Osteoblast (primary cell): Measurements from ENCODE around the gene NUDT14. TPM values are rescaled to one million over a fixed set of nuclear protein-coding genes. Genes with fewer than 3 reads are reported as not detected.

Experiments used
- DNase-seq: peaks from one replicate; pipeline ENCODE4 v3.0.0; 2011; ENCODE audit warnings: low spot score, mixed read lengths; ENCODE audit not compliant: insufficient read length; ENCODE audit errors: missing footprints
- H2AFZ ChIP-seq: 2 replicates; pipeline ENCODE4 v1.6.0; 2011; ENCODE audit warnings: mild to moderate bottlenecking, low read length
- H3K27ac ChIP-seq: 2 replicates; pipeline ENCODE4 v1.5.1; 2011; ENCODE audit warnings: mild to moderate bottlenecking, low read depth, low read length, moderate library complexity
- H3K27me3 ChIP-seq: 2 replicates; pipeline ENCODE4 v1.6.0; 2012; ENCODE audit warnings: mild to moderate bottlenecking, control low read depth, inconsistent platforms, low read length, moderate library complexity; ENCODE audit not compliant: insufficient read depth
- H3K36me3 ChIP-seq: 2 replicates; pipeline ENCODE4 v1.5.1; 2011; ENCODE audit warnings: mild to moderate bottlenecking, low read length, control low read depth, moderate library complexity; ENCODE audit not compliant: insufficient read depth
- H3K4me1 ChIP-seq: 2 replicates; pipeline ENCODE4 v1.5.1; 2011; ENCODE audit warnings: mild to moderate bottlenecking, low read length, control low read depth, moderate library complexity; ENCODE audit not compliant: insufficient read depth
- H3K4me2 ChIP-seq: 2 replicates; pipeline ENCODE4 v1.6.0; 2011; ENCODE audit warnings: mild to moderate bottlenecking, low read length; ENCODE audit not compliant: insufficient read depth
- H3K4me3 ChIP-seq: fragments of 200-600 bp; sonication (generic); 3 replicates; pipeline ENCODE4 v1.5.1; 2012; ENCODE audit warnings: mild to moderate bottlenecking, low read length, inconsistent platforms; ENCODE audit not compliant: insufficient read depth
- H3K79me2 ChIP-seq: 2 replicates; pipeline ENCODE4 v1.6.0; 2012; ENCODE audit warnings: mild to moderate bottlenecking, low read length, control low read depth, inconsistent platforms; ENCODE audit not compliant: insufficient read depth
- H3K9me3 ChIP-seq: 2 replicates; pipeline ENCODE4 v1.5.1; 2011; ENCODE audit warnings: low read depth, low read length, control low read depth
- H4K20me1 ChIP-seq: 2 replicates; pipeline ENCODE4 v1.6.0; 2012; ENCODE audit warnings: mild to moderate bottlenecking, low read length, control low read depth; ENCODE audit not compliant: insufficient read depth
- total RNA-seq: library from RNA; depleted of rRNA; stranded (reverse); fragments of >200 nt; gene quantifications from 2 replicates; pipeline ENCODE4 v1.2.3, GENCODE V29; 2012
- TF ChIP-seq, protein P1 (sequence below): IDR thresholded peaks from 2 replicates; pipeline ENCODE4 v1.5.1; 2011; ENCODE audit warnings: mild to moderate bottlenecking, low read depth, low read length, moderate library complexity; ENCODE audit errors: extremely low read depth

Gene NUDT14
- 13.6 and 15.9 TPM in 2 replicates for total RNA-seq

DNA sequence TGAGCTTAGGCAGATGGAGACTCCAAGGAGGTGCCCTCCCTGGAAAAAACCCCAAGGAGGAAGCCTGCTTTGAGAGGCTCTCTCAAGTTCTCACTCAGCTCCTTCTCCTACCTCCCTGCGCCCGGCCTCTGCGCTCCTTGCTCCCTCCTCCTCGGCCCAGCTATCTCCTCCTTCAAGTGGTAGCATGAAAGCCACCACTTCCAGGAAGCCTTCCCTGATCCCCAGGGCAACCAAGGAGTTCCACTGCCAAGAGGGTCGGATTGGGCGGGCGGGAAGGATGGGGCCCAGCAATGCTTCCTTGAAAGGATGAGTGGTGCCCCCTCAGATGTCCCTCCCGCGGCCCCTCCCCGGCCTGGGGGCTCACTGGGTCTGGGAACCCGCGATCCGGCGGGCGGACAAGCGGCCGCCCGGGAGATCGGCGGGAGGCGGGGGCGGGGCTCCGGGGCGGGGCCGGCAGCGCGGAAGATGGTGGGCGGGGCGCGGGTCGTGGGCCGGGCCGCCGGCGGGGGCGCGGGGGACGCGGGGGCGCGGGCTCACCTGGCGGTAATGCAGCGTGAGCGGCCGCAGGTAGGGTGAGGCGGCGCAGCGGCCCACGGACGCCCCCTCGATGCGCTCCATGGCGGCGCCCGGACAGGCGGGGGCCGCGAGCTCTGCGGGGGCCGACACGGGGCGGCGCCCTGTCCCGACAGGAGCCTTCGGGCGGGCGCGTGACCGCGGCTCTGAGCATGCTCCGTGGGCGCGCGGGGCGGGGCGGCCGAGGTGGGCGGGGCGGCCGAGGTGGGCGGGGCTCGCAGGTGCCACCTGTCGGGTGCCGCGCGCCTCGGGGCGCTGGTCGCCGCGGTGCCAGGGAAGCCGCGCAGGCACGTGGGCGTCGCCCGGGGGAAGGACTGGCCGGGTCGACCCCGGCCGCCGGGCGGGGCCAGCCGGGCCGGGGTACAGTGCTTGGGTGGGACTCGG lies at the start of gene NUDT14:
TSS of gene NUDT14 (minus strand) at position 721 of the 957 bp plus-strand sequence. CDS start at position 618, 103 bp downstream.
- TF ChIP-seq, protein P1, sequence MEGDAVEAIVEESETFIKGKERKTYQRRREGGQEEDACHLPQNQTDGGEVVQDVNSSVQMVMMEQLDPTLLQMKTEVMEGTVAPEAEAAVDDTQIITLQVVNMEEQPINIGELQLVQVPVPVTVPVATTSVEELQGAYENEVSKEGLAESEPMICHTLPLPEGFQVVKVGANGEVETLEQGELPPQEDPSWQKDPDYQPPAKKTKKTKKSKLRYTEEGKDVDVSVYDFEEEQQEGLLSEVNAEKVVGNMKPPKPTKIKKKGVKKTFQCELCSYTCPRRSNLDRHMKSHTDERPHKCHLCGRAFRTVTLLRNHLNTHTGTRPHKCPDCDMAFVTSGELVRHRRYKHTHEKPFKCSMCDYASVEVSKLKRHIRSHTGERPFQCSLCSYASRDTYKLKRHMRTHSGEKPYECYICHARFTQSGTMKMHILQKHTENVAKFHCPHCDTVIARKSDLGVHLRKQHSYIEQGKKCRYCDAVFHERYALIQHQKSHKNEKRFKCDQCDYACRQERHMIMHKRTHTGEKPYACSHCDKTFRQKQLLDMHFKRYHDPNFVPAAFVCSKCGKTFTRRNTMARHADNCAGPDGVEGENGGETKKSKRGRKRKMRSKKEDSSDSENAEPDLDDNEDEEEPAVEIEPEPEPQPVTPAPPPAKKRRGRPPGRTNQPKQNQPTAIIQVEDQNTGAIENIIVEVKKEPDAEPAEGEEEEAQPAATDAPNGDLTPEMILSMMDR, result no peak

DNA sequence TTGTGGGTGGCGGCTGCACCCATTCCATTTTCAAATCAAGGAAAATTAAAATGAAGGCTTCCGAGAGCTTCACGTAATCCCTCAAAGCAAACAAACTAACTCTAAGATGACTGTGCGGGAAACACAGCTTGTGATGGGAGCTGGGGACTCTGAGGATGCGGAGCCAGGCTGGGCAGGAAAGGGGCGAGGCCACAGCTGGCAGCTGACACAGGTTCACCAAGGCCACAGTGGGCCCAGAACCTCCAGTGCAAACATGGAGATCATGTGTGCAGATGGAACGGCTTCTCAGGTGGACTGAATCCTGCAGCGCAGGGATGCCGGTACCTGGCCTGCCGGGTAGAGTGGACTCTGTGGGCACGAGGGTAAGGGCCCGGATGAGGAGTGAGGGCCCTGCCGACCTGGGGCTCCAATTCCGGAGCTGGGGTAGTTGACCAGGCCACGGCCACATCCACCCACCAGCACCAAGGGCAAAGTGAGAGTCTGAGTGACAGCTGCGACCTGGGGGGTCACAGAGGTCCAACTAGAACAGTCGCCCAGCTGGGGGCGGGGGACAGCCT lies 48.1 kb upstream of the NUDT14 start:
- H2AFZ ChIP-seq, result no peak overlapping the region
- no peak for DNase-seq
- H3K4me2 ChIP-seq, result no peak overlapping the region
- TF ChIP-seq, protein P1, result no peak
- no peaks in the 10 kb centered on the region for H3K9me3 ChIP-seq
- no peaks in the 10 kb centered on the region for H4K20me1 ChIP-seq
- no peak overlapping the region for H3K27ac ChIP-seq
- no peaks in the 10 kb centered on the region for H3K4me1 ChIP-seq
- H3K27me3 ChIP-seq, result no peaks in the 10 kb centered on the region
- H3K79me2 ChIP-seq, result no peaks in the 10 kb centered on the region
- H3K36me3 ChIP-seq, result no peaks in the 10 kb centered on the region
- H3K4me3 ChIP-seq, result no peak overlapping the region

More for the DNA sequence above, at the start of gene NUDT14:
- Histone ChIP-seq H3K9me3 (no peaks in the 10 kb centered on the region), H2AFZ (no peak within 1 kb of the TSS), H3K27me3 (peaks cover 4% of the 10 kb centered on the region), H3K36me3 (no peaks in the 10 kb centered on the region), H3K27ac (no peak within 1 kb of the TSS), H4K20me1 (no peaks in the 10 kb centered on the region), H3K4me2 (peak within 1 kb of the TSS; percentile 67), H3K4me3 (peak within 1 kb of the TSS; percentile 62), H3K79me2 (no peaks in the 10 kb centered on the region), H3K4me1 (no peaks in the 10 kb centered on the region)
- DNase-seq, result peak; percentile 100

DNA sequence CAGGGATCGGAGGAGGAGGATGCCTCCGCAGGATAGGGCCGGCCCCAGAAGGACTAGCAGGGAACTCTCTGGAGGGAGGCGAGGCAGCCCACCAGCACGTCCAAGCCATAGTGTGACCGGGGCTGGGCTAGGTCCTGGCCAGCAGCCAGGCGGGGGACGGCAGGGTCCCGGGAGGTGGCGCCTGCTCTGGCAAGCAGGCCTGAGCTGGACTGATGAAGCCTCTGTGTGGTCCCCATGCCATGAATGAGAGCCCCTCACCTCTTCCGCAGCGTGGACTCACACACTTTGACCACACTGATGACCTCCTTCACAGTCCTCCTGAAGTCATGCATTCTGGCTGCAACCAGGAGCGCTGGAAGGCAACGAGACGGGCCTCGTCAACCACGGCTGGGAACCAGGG lies 47.5 kb upstream of the NUDT14 start:
- no peak overlapping the region for H3K4me2 ChIP-seq
- no peaks in the 10 kb centered on the region for H3K79me2 ChIP-seq
- H3K27ac ChIP-seq, result no peak overlapping the region
- TF ChIP-seq, protein P1, result no peak
- H3K4me3 ChIP-seq, result no peak overlapping the region
- no peaks in the 10 kb centered on the region for H3K27me3 ChIP-seq
- no peaks in the 10 kb centered on the region for H3K9me3 ChIP-seq
- H4K20me1 ChIP-seq, result no peaks in the 10 kb centered on the region
- H2AFZ ChIP-seq, result no peak overlapping the region
- H3K36me3 ChIP-seq, result no peaks in the 10 kb centered on the region
- no peaks in the 10 kb centered on the region for H3K4me1 ChIP-seq
- DNase-seq, result no peak

DNA sequence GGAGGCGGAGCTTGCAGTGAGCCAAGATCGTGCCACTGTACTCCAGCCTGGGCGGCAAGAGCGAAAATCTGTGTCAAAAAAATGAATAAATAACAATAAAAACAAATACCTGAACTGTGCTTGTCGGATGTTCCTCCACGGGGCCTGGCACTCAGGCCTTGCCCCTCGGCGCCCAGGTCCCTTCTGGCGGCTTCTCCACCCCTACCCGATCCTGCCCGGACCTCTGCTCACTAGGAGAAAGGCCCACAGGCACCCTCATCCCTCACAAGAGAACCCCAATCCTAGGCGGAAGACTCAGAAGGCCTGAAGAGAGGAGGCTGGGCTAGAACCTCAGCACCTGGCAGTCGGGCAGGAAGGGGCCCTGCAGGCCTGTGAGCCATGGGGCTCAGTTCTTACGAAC lies 46.2 kb upstream of the NUDT14 start:
- Histone ChIP-seq H4K20me1 (no peaks in the 10 kb centered on the region), H3K79me2 (no peaks in the 10 kb centered on the region), H3K9me3 (no peaks in the 10 kb centered on the region), H3K27ac (no peak overlapping the region), H3K27me3 (no peaks in the 10 kb centered on the region), H3K4me2 (no peak overlapping the region), H3K4me1 (no peaks in the 10 kb centered on the region), H3K36me3 (no peaks in the 10 kb centered on the region), H2AFZ (no peak overlapping the region), H3K4me3 (no peak overlapping the region)
- no peak for DNase-seq
- TF ChIP-seq, protein P1, result no peak
